OCI-LY3 (cell line): ENCODE measurements around the gene SVIP.

ENCODE experiments used
- EZH2phosphoT487 ChIP-seq: fragments of 200-600 bp; shearing (Covaris generic); IDR thresholded peaks from 2 replicates; pipeline ENCODE4 v1.6.1; 2018; ENCODE audit warnings: antibody characterized with exemption, mixed run types, low read depth
- TF ChIP-seq, protein P1 (sequence below): fragments of 200-600, 300-600 bp; sonication (generic); IDR thresholded peaks from 2 replicates; pipeline ENCODE4 v1.5.1; 2014; ENCODE audit warnings: antibody characterized with exemption, low read length, low read depth

GRCh38 chr11:22800482-22800881 lies 29.1 kb downstream of the SVIP start:
- TF ChIP-seq, protein P1, sequence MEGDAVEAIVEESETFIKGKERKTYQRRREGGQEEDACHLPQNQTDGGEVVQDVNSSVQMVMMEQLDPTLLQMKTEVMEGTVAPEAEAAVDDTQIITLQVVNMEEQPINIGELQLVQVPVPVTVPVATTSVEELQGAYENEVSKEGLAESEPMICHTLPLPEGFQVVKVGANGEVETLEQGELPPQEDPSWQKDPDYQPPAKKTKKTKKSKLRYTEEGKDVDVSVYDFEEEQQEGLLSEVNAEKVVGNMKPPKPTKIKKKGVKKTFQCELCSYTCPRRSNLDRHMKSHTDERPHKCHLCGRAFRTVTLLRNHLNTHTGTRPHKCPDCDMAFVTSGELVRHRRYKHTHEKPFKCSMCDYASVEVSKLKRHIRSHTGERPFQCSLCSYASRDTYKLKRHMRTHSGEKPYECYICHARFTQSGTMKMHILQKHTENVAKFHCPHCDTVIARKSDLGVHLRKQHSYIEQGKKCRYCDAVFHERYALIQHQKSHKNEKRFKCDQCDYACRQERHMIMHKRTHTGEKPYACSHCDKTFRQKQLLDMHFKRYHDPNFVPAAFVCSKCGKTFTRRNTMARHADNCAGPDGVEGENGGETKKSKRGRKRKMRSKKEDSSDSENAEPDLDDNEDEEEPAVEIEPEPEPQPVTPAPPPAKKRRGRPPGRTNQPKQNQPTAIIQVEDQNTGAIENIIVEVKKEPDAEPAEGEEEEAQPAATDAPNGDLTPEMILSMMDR: no peak
- no peak for TF ChIP-seq EZH2phosphoT487
